OCI-LY1 (cell line): ENCODE data around the gene ZBTB46.

Experiments used
- H2AFZ ChIP-seq: fragments of 200-600 bp; sonication (generic), shearing (Covaris generic); 2 replicates; pipeline ENCODE4 v1.6.0; 2014; ENCODE audit warnings: antibody characterized with exemption, mild to moderate bottlenecking, low read length
- H3F3A ChIP-seq: fragments of 200-600 bp; sonication (generic), shearing (Covaris generic); 2 replicates; pipeline ENCODE4 v1.6.0; 2014; ENCODE audit warnings: mild to moderate bottlenecking, antibody characterized with exemption, low read length, moderate library complexity; ENCODE audit not compliant: insufficient read depth
- H3K27ac ChIP-seq: fragments of 200-600 bp; sonication (generic); 2 replicates; pipeline ENCODE4 v1.5.1; 2014; ENCODE audit warnings: low read length, mixed run types, mild to moderate bottlenecking, low read depth; ENCODE audit not compliant: poor library complexity, severe bottlenecking
- H3K27me3 ChIP-seq: fragments of 200-600 bp; sonication (generic); 2 replicates; pipeline ENCODE4 v1.6.0; 2014; ENCODE audit warnings: antibody characterized with exemption, mild to moderate bottlenecking, low read length, moderate library complexity; ENCODE audit not compliant: insufficient read depth
- H3K36me3 ChIP-seq: fragments of 200-600 bp; sonication (generic); 2 replicates; pipeline ENCODE4 v1.6.1; 2014; ENCODE audit warnings: mild to moderate bottlenecking, antibody characterized with exemption, low read length, moderate library complexity, mixed read lengths; ENCODE audit not compliant: insufficient read depth
- H3K4me1 ChIP-seq: fragments of 200-600 bp; sonication (generic); 2 replicates; pipeline ENCODE4 v1.5.1; 2014; ENCODE audit warnings: mild to moderate bottlenecking, low read length, moderate library complexity; ENCODE audit not compliant: insufficient read depth, severe bottlenecking
- H3K4me2 ChIP-seq: fragments of 200-600 bp; sonication (generic), shearing (Covaris generic); 2 replicates; pipeline ENCODE4 v1.6.1; 2014; ENCODE audit warnings: low read length
- H3K4me3 ChIP-seq: fragments of 200-600 bp; sonication (generic); 2 replicates; pipeline ENCODE4 v1.5.1; 2014; ENCODE audit warnings: low read length, low read depth, mild to moderate bottlenecking, mixed read lengths; ENCODE audit not compliant: poor library complexity, severe bottlenecking
- H3K79me2 ChIP-seq: fragments of 200-600 bp; shearing (Covaris generic); 2 replicates; pipeline ENCODE4 v1.6.1; 2016; ENCODE audit warnings: mixed run types, low read length, mixed read lengths; ENCODE audit not compliant: insufficient read depth
- H3K9ac ChIP-seq: fragments of 200-600 bp; sonication (generic), shearing (Covaris generic); 2 replicates; pipeline ENCODE4 v1.6.1; 2014; ENCODE audit warnings: mild to moderate bottlenecking, low read length, mixed read lengths
- H3K9me2 ChIP-seq: fragments of 200-600 bp; sonication (generic), shearing (Covaris generic); 2 replicates; pipeline ENCODE4 v1.6.1; 2014; ENCODE audit warnings: low read depth, mild to moderate bottlenecking, low read length, mixed read lengths
- H3K9me3 ChIP-seq: fragments of 200-600 bp; shearing (Covaris generic); 2 replicates; pipeline ENCODE4 v1.6.1; 2014; ENCODE audit warnings: low read length, mixed read lengths
- H4K20me1 ChIP-seq: fragments of 200-600 bp; sonication (generic), shearing (Covaris generic); 2 replicates; pipeline ENCODE4 v1.6.0; 2016; ENCODE audit warnings: mild to moderate bottlenecking, low read length; ENCODE audit not compliant: insufficient read depth
- CTCF ChIP-seq: fragments of 200-600 bp; sonication (generic), shearing (Covaris generic); IDR thresholded peaks from 2 replicates; pipeline ENCODE4 v1.5.1; 2017; ENCODE audit warnings: mild to moderate bottlenecking, antibody characterized with exemption, low read length, moderate library complexity, mixed read lengths
- EZH2 ChIP-seq: fragments of 200-600 bp; sonication (generic), shearing (Covaris generic); IDR thresholded peaks from 2 replicates; pipeline ENCODE4 v1.8.0; 2017; ENCODE audit warnings: borderline replicate concordance, mixed run types, mild to moderate bottlenecking, antibody characterized with exemption, low read length, moderate library complexity, mixed read lengths

ZBTB46 gene

DNA sequence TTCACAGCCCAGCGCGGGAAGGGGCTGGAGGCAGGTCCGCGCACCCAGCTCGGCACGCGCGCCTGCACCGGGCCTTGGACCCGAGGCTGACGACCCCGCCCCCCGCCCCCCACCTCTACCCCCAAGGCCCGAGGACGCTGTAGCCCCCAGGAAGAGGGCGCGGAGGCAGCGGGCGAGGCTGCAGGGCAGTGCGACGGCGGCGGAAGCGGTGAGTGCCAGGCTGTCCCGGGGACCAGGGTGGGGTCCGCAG is 93.4 kb downstream of the ZBTB46 start:
- no peaks in the 10 kb centered on the region for H3K9me3 ChIP-seq
- peaks cover 33% of the 10 kb centered on the region for H3K36me3 ChIP-seq
- peaks cover 39% of the 10 kb centered on the region for H3K4me1 ChIP-seq
- no peak overlapping the region; the same call in 1 of the 2 replicates for H3K9ac ChIP-seq
- no peaks in the 10 kb centered on the region; the same call in 1 of the 2 replicates for H3F3A ChIP-seq
- H3K27ac ChIP-seq, result peak overlapping the region; percentile 72
- no peaks in the 10 kb centered on the region for H3K79me2 ChIP-seq
- peak overlapping the region; percentile 42 for H3K4me3 ChIP-seq
- peak overlapping the region; percentile 55 for H3K4me2 ChIP-seq
- no peak overlapping the region for H2AFZ ChIP-seq
- no peaks in the 10 kb centered on the region for H4K20me1 ChIP-seq
- H3K9me2 ChIP-seq, result no peaks in the 10 kb centered on the region
- TF ChIP-seq CTCF, result no peak
- no peak for TF ChIP-seq EZH2
- H3K27me3 ChIP-seq, result no peaks in the 10 kb centered on the region; the same call in 1 of the 2 replicates

- TF ChIP-seq EZH2 (no peak), CTCF (no peak)
- Histone ChIP-seq H3K79me2 (no peaks in the 10 kb centered on the region), H2AFZ (no peak overlapping the region), H3K36me3 (peaks cover 29% of the 10 kb centered on the region), H3K9ac (peak overlapping the region; percentile 49), H3K9me2 (no peaks in the 10 kb centered on the region), H3K4me3 (peak overlapping the region; percentile 42), H3K27ac (peak overlapping the region; percentile 72), H3K9me3 (no peaks in the 10 kb centered on the region), H3K4me1 (peaks cover 39% of the 10 kb centered on the region), H3K4me2 (peak overlapping the region; percentile 55), H4K20me1 (no peaks in the 10 kb centered on the region), H3K27me3 (no peaks in the 10 kb centered on the region; the same call in 1 of the 2 replicates), H3F3A (no peaks in the 10 kb centered on the region; the same call in 1 of the 2 replicates)
Observed at GRCh38 chr20:63736893-63737694, 94.0 kb downstream of the ZBTB46 start.

DNA sequence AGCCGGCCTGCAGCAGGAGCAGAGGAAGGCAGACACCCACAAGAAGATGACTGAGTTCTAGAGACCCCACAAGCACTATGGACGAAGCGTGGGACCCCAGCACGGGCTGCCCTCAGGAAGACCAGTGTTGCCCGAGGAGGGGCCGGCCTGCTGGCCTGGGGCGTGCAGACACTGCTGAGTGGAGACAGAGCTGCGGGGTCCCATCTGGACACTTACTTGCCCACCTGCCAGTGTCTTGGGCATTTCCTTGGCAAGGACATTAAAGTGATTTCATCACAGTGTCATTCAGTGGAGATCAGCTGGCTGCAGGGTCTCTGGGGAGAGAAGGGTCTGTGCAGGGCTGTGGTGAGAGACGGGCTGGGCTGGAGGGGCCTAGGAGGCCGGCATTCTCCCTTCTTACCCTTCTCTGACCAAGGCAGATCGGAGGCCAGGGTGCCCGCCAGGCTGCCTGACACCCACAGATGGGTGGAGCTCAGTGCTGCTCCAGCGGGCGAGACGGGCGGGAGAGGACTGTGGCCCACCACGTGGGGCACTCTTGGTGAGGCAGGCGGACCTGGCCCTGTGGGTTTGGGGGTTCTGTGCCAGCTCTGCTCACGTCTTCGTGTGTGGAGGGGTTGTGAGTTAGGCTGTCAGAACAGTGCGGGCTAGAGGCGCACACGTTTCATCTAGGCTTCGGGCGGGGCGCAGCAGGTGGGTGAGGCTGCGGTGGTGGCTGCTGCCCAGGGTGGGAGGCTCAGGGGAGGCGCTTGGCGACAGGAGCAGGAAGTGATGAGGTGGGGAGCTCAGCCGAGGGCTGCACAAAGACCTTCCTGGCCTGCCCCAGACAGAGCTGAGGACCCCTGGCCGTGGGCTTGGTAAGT is 95.0 kb downstream of the ZBTB46 start, which contains the start of gene LIME1:
LIME1 (plus strand) TSS at position 806 of the 860 bp plus-strand sequence. CDS start 886 bp downstream, outside the sequence.
- Histone ChIP-seq H3K4me2 (peak within 1 kb of the TSS; percentile 55), H3K27me3 (no peaks in the 10 kb centered on the region; the same call in 1 of the 2 replicates), H4K20me1 (no peaks in the 10 kb centered on the region), H3K27ac (peak within 1 kb of the TSS; percentile 72), H3K9me3 (no peaks in the 10 kb centered on the region), H3K9ac (peak within 1 kb of the TSS; percentile 49), H3K4me3 (peak within 1 kb of the TSS; percentile 42), H3K9me2 (no peaks in the 10 kb centered on the region), H3K36me3 (peaks cover 23% of the 10 kb centered on the region), H2AFZ (no peak within 1 kb of the TSS), H3F3A (no peaks in the 10 kb centered on the region; the same call in 1 of the 2 replicates), H3K4me1 (peaks cover 46% of the 10 kb centered on the region), H3K79me2 (no peaks in the 10 kb centered on the region)
- TF ChIP-seq EZH2 (no peak), CTCF (0 out of 2 replicates have a peak, but pooled peaks have one; percentile 18)
